ENCODE data around the gene PSMD14.
"Not testable (repeated sequence)": the region's sequence is repeated elsewhere in the genome, so short reads cannot be mapped to it uniquely, and the experiment has no call there.

The PSMD14 gene

GRCh38 chr2:161308178-161308955 is at the start of gene PSMD14:
Gene PSMD14, plus strand, starts transcription at chr2:161308425. Its CDS starts 10,401 bp downstream, at chr2:161318826.
- peak; percentile 76 for DNase-seq (ENCODE audit: low read depth)

GRCh38 chr2:161265874-161266273 is 42.4 kb upstream of the PSMD14 start:
- DNase-seq (ENCODE audit: low read depth) = no peak

DNA sequence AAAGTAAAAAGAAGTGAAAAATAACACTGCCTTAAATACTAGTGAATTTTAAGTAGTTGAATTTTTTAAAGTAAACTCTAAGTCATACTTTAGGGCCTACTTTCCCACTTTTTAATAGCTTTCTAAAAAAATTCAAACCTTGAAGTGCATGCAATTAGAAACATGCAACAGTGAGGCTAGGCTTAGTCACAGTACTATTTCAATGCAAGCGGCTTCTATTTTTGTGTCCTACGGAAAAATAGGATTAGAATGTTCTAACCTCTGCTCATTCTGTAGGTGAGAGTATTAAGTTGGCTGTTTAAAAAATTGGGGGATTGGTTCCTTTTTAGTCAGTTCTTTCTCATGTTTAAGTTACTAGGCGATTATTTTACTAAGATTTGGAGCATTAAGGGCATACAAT is 39.1 kb upstream of the PSMD14 start:
- no peak for DNase-seq (ENCODE audit: low read depth)

- DNase-seq (ENCODE audit: low read depth) = no peak
Observed at GRCh38 chr2:161273038-161273760, 35.0 kb upstream of the PSMD14 start.

- DNase-seq (ENCODE audit: low read depth) = not testable (repeated sequence)
Observed at GRCh38 chr2:161278564-161279229, 29.5 kb upstream of the PSMD14 start.

- not testable (repeated sequence) for DNase-seq (ENCODE audit: low read depth)
Observed at GRCh38 chr2:161279230-161279815, 28.9 kb upstream of the PSMD14 start.

GRCh38 chr2:161280906-161281323 is 27.3 kb upstream of the PSMD14 start:
- peak; percentile 12 for DNase-seq (ENCODE audit: low read depth)

DNA sequence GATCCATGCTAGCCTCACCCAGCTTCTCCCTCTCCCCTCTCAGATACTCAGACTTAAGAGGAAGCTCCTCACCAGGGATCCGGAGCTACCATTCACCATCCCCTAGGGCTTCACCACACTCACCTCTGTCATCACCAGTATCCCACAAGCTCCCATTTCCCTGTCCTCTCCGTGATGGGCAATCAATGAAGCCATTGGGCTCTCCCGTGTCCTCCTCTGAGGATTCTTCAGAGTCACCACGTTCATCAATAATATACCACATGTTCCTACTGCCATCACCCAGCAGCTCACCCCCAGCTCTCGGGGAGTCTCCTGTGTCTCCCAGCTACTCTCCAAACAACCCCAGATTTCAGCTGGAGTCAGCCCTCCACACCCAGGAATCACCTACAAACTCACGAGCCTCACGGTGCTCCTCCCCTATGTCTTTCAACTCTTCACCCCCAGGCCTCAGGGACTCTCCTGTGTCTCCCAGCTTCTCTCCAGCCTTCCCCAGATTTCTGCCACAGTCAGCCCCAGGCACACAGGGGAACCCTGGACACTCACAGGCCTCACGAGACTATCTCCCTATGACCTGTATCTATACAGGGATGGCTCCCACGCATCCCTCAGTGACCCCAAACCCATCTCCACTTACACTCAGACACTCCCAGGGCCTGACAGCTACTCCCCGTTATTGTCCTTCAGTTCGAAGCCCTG is 26.5 kb upstream of the PSMD14 start:
- not testable (repeated sequence) for DNase-seq (ENCODE audit: low read depth)

- DNase-seq (ENCODE audit: low read depth) = not testable (repeated sequence)
Observed at GRCh38 chr2:161282311-161282644, 25.9 kb upstream of the PSMD14 start.

- no peak for DNase-seq (ENCODE audit: low read depth)
Observed at GRCh38 chr2:161283926-161284325, 24.3 kb upstream of the PSMD14 start.

DNA sequence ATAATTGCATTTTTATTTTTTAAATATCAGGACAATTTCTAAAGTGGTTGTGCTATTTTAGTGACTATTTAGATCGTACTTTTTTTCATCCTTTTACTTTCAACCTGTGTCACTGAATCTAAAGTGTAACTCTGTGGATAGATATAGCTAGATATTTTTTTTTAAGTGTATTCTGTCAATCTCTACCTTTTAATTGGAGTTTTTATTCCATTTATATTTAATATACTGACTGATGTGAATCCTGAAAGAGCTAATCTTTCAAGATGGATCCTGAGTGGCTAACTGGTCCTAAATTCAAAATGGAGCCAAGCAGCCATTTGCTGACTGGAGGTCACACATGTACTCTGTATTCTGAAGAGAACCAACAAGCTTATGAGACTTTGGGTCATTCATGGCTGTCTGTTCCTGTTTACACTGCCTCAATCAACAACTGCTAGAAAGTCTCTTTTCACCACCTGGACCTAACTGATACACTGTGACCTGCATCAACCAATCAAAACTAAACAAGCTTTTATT is 4.6 kb upstream of the PSMD14 start:
- no peak for DNase-seq (ENCODE audit: low read depth)

DNA sequence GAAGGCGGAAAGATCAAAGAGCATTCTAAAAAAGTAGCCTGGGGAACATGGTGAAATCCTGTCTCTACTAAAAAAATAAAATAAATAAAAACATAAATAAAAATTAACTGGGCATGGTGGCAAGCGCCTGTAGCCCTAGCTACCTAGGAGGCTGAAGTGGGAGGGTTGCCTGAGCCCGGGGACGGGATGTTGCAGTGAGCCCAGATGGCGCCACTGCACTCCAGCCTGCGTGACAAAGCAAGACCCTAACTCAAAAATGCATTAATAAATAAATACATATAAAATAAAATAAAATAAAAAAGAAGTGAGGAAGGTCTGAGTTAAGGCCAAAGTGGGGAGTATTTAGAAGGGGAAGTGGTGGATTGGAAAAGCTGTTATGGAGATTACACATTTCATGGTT is 1.3 kb upstream of the PSMD14 start:
- no peak for DNase-seq (ENCODE audit: low read depth)

- DNase-seq (ENCODE audit: low read depth) = no peak
Observed at GRCh38 chr2:161307676-161308075, 549 bp upstream of the PSMD14 start.

- no peak for DNase-seq (ENCODE audit: low read depth)
Observed at GRCh38 chr2:161312996-161313395, 4.8 kb downstream of the PSMD14 start.

- no peak for DNase-seq (ENCODE audit: low read depth)
Observed at GRCh38 chr2:161315380-161315779, 7.2 kb downstream of the PSMD14 start.

DNA sequence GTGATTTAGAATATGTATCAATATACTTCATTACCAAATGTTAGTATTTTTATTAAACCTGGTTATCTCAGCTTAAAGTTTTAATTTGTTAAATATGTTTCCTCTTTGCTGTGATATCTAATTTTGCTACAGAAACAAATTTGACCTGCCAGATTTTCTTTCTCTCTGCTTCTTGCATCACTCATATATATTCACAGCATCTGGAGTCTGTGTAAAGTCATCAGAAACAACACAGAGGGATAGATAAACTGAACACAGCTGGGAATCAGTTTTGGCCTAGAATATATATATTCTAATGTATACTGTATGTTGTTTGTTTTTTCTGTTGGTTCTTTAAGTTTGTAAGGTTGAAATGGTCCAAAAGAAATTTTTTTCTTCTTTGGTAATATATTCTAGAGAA is 8.5 kb downstream of the PSMD14 start:
- DNase-seq (ENCODE audit: low read depth) = no peak

DNA sequence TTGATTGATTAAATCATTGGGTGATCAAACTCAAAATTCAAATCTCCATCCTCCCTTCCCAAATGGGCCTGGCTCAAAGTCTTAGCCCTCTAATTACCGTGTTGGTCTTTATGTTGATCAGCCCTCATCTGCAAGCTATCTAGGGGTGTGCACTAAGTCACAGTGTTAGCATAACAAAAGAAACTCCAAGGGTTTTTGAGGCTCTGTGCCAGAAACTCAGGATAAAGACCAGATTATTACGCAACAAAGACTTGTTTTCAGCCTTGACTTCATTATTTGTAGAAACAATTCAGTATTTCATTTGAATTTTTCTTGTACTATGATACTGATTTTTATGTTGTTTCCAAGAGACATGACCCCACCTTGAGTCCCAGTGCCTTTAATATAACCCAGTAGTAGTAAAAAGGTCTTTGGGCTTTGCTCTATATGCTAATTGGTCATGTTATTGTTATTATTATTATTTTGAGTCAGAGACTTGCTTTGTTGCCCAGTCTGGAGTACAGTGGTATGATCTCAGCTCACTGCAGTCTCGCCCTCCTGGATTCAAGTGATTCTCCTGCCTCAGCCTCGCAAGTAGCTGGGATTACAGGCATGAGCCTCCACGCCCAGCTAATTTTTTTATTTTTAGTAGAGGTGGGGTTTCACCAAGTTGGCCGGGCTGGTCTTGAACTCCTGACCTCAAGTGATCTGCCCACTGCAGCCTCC is 13.9 kb downstream of the PSMD14 start:
- no peak for DNase-seq (ENCODE audit: low read depth)

DNA sequence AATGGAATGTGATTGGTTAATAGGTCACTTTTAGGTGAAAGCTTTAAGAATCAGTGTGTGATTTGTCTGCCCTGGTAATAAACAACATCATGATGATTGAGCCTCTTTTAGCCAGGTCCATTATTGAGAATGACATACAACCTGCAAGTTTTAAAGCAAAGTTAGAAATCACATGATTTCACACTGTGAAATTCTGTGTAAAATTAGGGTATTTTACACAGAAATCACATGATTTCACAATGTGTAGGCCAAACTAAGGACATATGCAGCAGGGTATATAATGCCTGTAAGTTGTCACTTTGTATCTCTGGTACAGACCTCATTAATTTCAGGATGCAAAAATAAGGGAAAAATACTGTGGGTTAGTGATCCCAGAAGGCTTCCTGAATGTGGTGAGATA is 16.7 kb downstream of the PSMD14 start:
- no peak for DNase-seq (ENCODE audit: low read depth)

GRCh38 chr2:161327582-161327981 is 19.4 kb downstream of the PSMD14 start:
- no peak for DNase-seq (ENCODE audit: low read depth)

DNA sequence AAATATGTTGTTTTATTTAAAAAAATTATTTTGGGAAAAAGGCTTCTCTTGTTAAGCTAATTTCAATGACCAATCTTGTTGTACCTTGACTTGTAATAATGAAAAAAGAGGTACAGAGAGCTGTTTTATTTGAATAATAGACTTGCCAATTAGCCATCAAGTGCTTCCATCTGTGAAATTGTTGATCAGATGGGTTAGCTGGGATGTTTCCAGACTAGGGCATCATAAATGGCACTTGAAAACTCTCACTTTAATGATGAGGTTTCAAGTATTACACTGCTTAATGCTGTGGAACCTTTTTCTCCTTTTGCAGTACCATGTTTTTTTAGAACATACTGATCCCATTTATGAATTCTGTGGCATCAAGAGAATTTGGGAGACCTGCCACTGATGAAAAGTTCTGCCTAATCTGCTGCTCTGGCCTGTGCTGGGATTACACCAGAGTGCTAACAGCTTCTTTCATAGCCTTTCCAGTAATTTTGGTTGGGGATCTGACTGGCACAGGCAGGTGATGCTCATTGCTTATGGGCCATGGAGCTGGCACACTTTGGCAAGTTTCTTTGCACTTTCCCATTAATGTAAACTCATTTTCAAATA is 24.2 kb downstream of the PSMD14 start:
- DNase-seq (ENCODE audit: low read depth) = no peak

DNA sequence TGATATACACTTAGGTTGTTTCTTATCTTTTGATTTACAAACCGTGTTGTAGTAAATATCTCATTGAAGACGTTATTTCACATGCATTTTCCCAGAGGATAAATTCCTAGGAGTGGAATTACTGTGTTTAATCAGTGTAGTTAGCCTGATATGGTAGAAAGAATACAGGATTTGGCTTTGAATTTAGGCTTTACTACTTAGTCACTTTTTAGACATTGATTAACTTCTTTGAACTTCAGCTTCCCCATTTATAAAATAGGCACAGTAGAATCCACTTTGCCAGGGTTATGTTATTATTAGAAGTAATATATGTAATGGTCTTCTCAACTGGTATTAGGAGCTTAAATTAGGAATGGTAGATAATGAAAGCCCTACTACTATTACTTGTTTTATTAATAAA is 27.4 kb downstream of the PSMD14 start:
- DNase-seq (ENCODE audit: low read depth) = no peak
